T-helper 2 cell treated with Interferon-gamma antibody and Interleukin-4, amounts not matched to agents 100 ng/mL and 5 ng/mL, for 36 hours (primary cell): ENCODE results near the gene GFY. TPM values are rescaled to one million over a fixed set of nuclear protein-coding genes. Genes with fewer than 3 reads are reported as not detected.
"Not testable (repeated sequence)": the region's sequence is repeated elsewhere in the genome, so short reads cannot be mapped to it uniquely, and the experiment has no call there.

ENCODE experiments used
- intact Hi-C: fragments of 100-400 bp; cut with micrococcal nuclease; formaldehyde crosslinking; loops from one replicate; pipeline ENCODE4 v1.15.1; 2023
- total RNA-seq: library from RNA; stranded (reverse); gene quantifications from 2 replicates; pipeline ENCODE4 v1.2.3, GENCODE V29; 2022

The GFY gene
- total RNA-seq, 1 donor from 2014 or later: not detected

DNA sequence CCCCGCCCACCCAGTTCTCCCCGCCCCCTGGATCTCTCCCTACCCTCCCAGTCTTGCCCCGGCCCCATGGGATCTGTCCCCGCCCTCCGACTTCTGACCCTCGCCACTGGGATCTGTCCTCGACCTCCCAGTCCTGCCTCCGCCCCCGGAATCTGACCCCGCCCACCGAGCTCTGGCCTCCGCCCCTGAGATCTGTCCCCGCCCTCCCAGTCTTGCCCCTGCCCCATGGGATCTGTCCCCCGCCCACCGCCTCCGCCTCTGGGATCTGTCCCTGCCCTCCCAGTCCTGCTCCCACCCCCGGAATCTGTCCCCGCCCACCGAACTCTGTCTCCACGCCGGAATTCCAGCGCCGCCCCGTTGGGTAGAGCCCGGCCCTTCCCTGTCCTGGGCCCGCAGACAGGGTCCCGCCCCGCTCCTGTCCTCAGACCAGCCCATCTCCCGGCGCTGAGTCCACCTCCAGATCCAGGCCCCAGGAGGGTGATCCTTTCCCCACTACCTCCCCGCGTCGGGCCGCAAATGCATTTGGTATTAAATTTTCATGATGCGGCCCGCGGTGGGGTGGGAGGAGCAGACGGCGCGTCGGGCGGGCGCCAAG lies 17.7 kb downstream of the GFY start:
- intact Hi-C loops: loop anchor here (1.0 to 10.0 kb wide), 4 partner anchors 10 to 108 kb away; partner anchors contain the start of genes ALDH16A1, CD37 and PTH2

DNA sequence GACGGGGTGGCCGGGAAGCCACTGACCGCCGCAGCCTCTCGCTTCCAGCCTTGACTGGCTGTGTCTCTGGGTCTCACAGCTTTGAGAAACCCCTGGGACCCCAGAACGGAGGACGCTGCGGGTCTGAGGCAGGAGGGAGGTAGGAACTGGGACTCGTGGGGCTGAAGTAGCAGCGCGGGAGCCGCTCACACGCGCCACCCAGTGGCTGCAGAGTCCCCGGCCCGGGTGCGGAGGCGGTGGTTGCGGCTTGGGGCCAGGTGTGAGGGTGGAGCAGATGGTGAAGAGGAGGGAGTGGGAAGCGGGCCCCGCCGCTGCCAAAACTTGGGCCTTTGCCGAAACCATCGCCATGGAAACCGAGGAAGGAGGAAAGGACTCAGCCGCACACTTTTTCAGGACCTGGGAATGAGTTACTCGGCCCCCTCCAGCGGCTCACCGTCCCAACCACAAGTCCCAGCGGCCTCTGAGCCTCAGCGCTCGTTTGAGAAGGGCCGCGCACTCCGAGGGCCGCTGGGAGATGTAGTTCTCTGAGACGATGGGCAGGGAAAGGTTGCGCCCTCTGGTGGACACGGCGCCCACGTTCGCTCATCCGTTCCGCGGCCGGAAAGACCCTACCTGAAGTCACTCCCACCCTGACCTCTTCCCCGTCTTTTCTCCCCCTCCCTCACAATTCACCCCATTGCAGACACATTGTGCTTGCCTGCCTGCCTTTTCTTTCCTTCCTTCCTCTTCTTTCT lies 18.3 kb downstream of the GFY start:
- intact Hi-C loops: loop anchor here (1.0 to 10.0 kb wide), 4 partner anchors 10 to 109 kb away; partner anchors contain the start of genes ALDH16A1, CD37 and PTH2

DNA sequence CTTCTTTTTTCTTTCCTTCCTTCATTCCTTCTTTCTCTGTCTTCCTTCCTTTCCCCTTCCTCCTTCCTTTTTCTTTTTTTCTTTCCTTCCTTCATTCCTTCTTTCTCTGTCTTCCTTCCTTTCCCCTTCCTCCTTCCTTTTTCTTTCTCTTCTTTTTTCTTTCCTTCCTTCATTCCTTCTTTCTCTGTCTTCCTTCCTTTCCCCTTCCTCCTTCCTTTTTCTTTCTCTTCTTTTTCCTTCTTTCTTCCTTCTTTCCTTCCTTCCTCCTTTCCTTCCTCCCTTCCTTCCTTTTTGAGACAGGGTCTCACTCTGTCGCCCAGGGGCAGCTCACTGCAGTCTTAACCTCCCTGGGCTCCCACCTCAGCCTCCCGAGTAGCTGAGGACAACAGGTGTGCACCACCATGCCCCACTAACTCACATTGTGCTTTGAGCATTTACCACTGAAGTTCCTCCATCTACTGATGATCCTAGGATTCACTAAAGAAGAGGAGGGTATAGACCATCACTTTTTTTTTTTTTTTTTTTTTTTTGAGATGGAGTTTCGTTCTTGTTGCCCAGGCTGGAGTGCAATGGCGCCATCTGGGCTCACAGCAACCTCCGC lies 19.0 kb downstream of the GFY start:
- intact Hi-C loops: loop anchor here (10.0 kb wide), 1 partner anchor 109 kb away; the partner anchor contains the start of gene CD37

DNA sequence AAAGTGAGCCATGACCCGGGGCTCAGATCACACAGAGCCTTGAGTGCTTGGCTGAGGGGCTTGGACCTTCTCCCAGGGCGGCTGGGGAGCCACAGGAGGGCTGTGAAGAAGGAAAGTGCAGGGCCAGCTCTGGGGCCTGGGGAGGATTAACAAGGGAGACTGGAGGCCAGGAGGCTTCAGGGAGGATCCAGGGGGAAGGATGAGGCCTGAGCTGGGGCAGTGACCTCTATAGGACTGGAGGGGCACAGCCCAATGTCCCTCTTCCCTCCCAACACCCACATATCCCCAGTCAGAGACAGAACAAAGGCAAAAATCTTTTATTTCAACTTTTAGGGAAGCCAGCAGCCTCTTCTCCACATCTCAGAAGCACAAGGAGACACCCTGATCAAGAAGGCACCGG lies 20.8 kb downstream of the GFY start:
- intact Hi-C loops: loop anchor here (10.0 kb wide), 1 partner anchor 111 kb away; the partner anchor contains the start of gene CD37

DNA sequence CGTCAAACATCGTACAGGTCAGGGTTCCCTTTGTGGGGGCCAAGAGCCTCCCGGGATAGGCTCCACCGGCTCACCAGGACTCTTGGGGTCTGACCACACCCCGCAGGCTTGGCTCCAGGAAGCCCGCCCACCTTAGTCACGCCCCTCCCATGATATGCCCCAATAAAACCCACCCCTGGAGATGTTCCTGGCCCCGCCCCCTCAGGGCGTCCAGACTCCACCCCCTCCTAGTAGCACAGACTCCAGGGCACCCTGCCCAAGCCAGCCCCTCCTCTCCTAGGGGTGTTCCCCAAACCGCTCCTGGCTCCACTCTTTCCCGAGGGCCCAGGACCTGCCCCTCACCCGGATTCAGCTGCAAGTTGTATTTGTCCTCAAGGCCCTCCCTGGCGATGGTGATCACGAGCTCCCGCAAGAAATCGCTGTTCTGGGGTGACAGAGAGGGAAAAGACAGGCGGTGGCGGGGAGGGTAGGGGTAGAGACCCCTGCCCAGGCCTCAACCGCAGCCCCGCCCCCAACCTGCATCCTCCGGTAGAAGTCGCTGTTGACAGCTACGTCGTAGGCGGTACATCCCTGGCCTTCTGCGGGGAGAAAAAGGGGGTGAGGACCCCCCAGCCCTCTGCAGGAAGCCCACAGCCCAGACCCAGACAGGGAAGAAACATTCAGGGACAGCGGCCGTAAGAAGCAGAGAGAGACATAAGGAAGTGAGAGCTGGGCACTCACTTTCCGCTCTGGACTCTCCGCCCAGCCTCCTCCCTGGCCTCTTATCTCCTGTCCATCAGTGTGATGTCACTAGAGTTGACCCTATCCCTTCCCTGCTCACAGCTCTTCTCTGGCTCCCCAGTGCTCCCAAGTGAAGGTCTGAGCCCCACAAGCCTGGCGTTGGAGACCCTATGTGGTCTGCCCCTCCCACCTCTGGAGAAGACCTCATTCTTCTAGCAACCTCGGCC lies 22.6 kb downstream of the GFY start:
- intact Hi-C loops: loop anchor here (10.0 kb wide), 1 partner anchor 113 kb away; the partner anchor contains the start of gene CD37

DNA sequence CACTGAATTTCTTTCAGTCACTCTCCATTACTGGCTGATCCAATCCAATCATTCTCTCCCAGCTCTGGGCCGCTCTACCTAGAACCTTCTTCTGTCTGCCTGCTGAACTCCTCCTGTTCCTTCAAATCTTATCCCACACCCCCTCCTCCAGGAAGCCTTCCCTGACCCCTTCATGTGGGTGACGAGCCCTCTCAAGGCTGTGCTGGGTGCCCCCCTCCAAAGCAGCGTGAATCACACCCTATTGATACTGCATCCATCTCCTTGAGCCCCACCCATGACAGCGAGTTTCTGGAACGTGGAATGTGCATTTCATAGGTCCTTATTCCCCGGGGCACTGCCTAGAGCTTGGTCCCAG lies 23.2 kb downstream of the GFY start:
- intact Hi-C loops: loop anchor here (10.0 kb wide), 1 partner anchor 114 kb away; the partner anchor contains the start of gene CD37

DNA sequence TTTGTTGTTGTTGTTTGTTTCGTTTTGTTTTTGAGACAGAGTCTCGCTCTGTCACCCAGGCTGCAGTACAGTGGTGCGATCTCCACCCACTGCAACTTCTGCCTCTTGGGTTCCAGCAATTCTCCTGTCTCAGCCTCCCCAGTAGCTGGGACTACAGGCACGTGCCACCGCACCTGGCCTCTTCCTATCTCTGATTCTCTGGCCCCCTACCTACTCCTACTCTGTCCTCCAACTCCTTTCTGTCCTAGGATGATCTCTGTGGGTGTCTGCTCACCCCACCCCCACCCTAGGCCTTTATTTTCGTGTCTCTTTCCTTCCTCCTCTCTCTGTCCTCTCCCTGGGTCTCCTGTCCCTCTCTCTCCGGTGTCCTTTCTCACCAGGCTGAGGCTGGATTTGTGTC lies 25.2 kb downstream of the GFY start:
- intact Hi-C loops: no loop called here

DNA sequence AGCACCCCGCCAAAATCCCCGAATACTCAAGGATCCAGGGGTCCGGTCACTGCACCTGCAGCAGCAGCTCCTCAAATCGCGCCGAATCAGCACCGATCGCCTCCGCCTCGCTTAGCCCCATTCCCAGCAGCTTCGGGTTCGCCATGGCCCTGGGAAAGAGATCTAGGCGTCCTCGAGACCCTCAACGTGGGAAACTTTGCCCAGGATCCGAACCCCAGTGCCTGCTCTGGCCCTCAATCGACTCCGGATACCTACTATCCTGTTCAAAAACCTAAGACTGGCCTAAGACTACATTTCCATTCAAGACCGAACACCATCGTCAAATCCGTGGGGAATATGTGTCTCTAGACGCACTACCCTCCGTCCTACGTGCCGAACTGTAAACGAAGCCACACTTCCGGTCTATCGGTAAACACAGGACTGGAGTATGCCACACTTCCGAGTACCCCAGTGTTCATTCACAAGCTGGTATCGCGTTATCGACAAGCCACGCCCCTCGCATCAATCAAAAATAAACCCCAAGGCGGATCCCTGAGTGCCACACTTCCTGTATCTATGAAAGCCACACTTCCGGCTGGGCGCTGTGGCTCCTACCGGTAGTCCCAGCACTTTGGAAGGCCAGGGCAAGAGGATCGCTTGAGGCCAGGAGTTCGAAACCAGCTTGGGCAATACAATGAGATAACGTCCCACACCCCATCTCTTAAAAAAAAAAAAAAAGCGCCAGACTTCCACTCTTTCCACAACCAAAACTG lies 26.4 kb downstream of the GFY start, which contains the start of gene PIH1D1:
TSS of gene PIH1D1 (minus strand) at position 385 of the 752 bp plus-strand sequence. CDS start at position 145, 240 bp downstream.
- intact Hi-C loops: no loop called here

DNA sequence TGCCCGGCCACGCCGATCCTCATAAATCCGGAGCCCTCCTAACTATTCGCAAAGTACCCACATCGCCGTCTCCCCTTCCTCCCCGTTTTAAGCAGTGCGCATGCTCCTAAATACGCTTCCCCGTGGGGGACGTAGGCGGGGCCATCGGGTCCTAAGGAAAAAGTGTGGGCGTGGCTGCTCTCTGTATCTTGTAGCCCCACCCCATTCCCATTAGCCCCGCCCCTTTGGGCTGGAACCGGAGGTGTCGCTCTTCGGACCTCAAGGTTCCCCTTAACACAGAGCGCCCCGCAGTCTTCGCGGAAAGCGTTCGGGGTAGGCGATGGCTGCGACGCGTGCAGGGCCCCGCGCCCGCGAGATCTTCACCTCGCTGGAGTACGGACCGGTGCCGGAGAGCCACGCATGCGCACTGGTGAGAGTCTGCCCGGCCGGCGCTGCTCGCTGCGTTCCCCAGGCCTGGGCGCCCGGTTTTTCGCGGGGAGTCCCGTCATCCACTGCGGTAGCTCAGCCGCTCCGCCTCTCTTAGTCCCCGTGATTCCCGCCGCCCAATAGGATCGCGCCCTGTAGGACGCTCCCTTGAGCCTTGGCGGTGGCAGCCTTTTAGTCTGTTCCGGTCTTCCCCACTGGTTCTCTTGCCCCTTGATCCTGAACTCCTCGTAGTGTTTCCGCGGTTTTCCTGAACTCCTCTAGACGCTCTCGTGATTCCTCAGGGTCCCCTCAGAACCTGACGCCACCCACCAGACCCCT lies 28.0 kb downstream of the GFY start, which contains the start of gene ALDH16A1:
TSS of gene ALDH16A1 (plus strand) at position 213 of the 744 bp plus-strand sequence. CDS start at position 320, 107 bp downstream.
- intact Hi-C loops: loop anchor here (1.0 kb wide), 7 partner anchors 10 to 223 kb away; partner anchors contain the start of genes FLT3LG, RPL13A, RPS11 and RRAS

DNA sequence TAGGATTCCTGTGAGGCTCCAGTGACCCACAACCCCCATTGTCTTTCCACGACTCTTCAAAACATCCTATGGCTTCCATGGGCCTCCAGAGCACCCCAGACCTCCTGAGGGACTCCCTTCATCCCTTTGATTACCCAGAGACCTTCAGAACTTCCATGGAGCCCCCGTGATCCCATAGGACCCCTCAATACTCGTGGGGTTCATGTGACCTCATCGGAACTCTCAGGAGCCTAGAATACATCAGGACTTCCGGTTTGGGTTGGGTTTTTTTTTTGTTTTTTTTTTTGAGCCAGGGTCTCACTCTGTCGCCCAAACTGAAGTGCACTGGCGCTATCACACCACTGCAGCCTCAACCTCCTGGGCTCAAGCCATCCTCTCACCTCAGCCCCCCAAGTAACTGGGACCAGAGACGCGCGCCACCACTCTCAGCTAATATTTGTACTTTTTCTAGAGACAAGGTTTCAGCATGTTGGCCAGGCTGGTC lies 28.6 kb downstream of the GFY start:
- intact Hi-C loops: loop anchor here (1.0 kb wide), 7 partner anchors 10 to 223 kb away; partner anchors contain the start of genes FLT3LG, RPL13A, RPS11 and RRAS

DNA sequence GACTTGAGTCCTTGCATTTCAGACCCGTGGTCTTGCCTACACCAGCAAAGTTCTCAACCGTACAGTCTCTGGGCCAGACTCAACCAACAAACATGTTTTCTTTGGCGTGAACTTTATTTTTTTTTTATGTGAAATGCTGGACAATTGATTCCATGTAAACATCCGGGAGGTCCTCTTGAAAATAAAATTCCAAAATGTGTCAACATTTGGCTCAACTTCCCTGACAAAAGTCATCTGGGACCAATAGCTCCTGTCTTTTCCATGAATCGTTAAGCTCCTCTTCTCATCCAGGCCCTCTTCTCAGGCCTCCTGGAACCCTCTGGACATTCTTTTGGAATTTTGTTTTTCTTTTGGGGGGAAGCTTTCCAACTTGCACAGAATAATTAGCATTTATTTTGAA lies 30.6 kb downstream of the GFY start:
- intact Hi-C loops: no loop called here

DNA sequence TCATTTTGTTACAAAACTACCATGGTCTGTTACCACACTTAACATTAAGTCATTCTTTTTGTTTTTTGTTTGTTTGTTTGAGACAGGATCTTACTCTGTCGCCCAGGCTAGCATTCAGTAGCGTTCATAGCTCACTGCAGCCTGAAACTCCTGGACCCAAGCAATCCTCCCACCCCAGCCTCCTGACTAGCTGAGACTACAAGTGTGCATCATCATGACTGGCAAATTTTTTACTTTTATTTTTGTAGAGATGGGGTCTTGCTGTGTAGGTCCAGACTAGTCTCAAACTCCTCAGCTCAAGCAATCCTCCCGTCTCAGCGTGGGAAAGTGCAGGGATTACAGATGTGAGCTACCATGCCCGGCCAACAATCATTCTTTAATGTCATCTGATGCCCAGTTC lies 31.1 kb downstream of the GFY start:
- intact Hi-C loops: no loop called here

DNA sequence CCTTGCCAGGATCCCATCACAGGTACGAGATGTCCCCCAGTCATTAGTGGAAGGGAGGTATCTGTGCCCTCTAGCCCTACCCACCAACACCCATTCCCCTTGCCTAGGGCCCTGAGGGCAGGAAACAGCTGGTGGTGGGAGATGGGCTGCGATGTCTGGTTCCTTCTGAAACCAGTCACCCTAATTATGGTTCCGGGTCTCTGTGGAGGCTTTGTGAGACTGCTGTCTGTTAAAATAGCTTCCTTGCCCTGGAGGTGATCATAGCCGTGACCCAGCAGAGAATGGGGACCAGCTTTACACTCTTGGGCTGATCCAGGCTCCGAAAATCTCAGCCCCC lies 33.3 kb downstream of the GFY start:
- intact Hi-C loops: no loop called here

DNA sequence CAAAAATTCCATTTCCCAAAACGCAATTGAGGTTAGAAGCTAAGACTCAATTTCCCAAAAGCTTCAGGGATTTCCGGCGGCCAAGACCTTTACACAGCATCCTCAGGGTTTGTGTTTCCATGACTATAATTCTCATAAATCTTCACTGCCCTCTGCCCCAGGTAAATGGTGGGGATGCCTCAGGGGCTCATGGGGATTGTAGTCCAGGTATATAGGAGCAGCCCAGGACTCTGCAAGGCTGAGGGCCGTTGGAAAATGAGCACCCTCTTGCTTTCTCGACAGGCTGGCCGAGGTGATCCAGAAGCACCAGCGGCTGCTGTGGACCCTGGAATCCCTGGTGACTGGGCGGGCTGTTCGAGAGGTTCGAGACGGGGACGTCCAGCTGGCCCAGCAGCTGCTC lies 34.2 kb downstream of the GFY start:
- intact Hi-C loops: no loop called here

DNA sequence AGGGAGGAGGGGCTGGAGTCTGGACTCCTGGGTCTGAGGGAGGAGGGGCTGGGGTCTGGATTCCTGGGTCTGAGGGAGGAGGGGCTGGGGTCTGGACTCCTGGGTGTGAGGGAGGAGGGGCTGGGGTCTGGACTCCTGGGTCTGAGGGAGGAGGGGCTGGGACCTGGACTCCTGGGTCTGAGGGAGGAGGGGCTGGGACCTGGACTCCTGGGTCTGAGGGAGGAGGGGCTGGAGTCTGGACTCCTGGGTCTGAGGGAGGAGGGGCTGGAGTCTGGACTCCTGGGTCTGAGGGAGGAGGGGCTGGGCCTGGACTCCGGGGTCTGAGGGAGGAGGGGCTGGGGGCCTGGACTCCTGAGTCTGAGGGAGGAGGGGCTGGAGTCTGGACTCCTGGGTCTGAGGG lies 35.9 kb downstream of the GFY start:
- intact Hi-C loops: not testable (repeated sequence)

DNA sequence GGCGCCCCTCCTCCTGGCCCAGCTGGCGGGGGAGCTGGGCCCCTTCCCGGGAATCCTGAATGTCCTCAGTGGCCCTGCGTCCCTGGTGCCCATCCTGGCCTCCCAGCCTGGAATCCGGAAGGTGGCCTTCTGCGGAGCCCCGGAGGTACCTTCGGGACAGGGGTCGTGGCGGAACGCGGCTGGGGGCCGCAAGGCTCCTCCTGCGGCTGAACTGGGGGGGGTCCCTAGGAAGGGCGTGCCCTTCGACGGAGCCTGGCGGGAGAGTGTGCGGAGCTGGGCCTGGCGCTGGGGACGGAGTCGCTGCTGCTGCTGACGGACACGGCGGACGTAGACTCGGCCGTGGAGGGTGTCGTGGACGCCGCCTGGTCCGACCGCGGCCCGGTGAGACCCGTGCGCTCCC lies 36.5 kb downstream of the GFY start:
- intact Hi-C loops: no loop called here

DNA sequence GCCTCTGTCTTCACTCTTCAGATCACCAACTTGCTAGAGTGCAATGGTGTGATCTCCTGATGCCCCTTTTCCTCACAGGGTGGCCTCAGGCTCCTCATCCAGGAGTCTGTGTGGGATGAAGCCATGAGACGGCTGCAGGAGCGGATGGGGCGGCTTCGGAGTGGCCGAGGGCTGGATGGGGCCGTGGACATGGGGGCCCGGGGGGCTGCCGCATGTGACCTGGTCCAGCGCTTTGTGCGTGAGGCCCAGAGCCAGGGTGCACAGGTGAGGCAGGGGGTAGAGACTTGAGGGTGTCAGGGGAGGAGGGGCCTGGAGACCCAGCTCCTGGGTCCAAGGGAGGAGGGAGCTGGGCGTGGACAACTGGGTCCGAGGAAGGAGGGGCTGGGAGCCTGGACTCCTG lies 37.3 kb downstream of the GFY start:
- intact Hi-C loops: no loop called here

DNA sequence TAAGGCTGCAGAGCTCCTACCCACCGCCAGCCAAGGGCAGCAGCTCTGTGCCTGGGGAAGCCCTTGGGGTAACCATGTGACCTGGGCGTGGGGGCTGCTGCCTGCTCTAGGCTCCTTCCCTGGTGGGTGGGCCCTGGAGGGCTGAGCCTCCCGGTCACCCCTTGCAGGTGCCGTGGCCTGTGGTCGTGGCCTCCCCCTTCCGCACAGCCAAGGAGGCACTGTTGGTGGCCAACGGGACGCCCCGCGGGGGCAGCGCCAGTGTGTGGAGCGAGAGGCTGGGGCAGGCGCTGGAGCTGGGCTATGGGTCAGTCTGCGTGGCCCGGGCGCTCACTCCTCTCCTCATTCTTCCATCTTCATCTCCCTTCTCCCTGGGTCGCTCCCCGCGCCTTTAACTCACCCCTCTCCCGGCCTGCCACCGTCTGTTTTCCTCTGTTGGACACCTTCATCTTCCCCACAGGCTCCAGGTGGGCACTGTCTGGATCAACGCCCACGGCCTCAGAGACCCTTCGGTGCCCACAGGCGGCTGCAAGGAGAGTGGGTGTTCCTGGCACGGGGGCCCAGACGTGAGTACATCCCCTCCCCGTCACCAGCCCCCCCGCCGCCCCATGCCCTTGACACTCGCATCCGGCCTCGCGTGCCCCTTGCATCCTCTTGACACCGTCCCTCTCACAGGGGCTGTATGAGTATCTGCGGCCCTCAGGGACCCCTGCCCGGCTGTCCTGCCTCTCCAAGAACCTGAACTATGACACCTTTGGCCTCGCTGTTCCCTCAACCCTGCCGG lies 39.0 kb downstream of the GFY start:
- intact Hi-C loops: no loop called here
